NOMO-1 treated with DMSO at 0.1 percent for 48 hours (cell line): ENCODE measurements around the gene RNASEH2B.
A peak's percentile ranks its signal among the peaks of the same experiment; 100 is the strongest.

Experiments
- DNase-seq: peaks from one replicate; lab custom pipeline; 2025; ENCODE audit not compliant: unreplicated experiment; lab: John Stamatoyannopoulos, UW

Gene RNASEH2B

GRCh38 chr13:50905256-50905655 is 4.3 kb upstream of the RNASEH2B start:
- no peak for DNase-seq

- no peak for DNase-seq
These were observed 1.8 kb upstream of the RNASEH2B start for GRCh38 chr13:50907781-50908180.

GRCh38 chr13:50908371-50908770 is 1.2 kb upstream of the RNASEH2B start:
- DNase-seq, result no peak

- peak; percentile 49 for DNase-seq
These were observed 854 bp downstream of the RNASEH2B start for GRCh38 chr13:50910485-50910805.

GRCh38 chr13:50911081-50911631 is 1.6 kb downstream of the RNASEH2B start:
- peak; percentile 72 for DNase-seq

- peak; percentile 98 for DNase-seq
These were observed 2.6 kb downstream of the RNASEH2B start for GRCh38 chr13:50911937-50912795.

- no peak for DNase-seq
These were observed 3.3 kb downstream of the RNASEH2B start for GRCh38 chr13:50912851-50913250.

- DNase-seq, result peak; percentile 12
These were observed 4.6 kb downstream of the RNASEH2B start for GRCh38 chr13:50914176-50914700.

GRCh38 chr13:50914848-50915247 is 5.3 kb downstream of the RNASEH2B start:
- no peak for DNase-seq

- peak; percentile 37 for DNase-seq
These were observed 6.0 kb downstream of the RNASEH2B start for GRCh38 chr13:50915565-50915964.

- peak; percentile 84 for DNase-seq
These were observed 7.2 kb downstream of the RNASEH2B start for GRCh38 chr13:50916701-50917184.

- DNase-seq, result no peak
These were observed 8.0 kb downstream of the RNASEH2B start for GRCh38 chr13:50917572-50917971.

GRCh38 chr13:50918567-50918966 is 9.0 kb downstream of the RNASEH2B start:
- DNase-seq, result no peak

GRCh38 chr13:50919277-50919676 is 9.7 kb downstream of the RNASEH2B start:
- peak; percentile 15 for DNase-seq

GRCh38 chr13:50921706-50922105 is 12.1 kb downstream of the RNASEH2B start:
- no peak for DNase-seq

GRCh38 chr13:50923272-50923671 is 13.7 kb downstream of the RNASEH2B start:
- DNase-seq, result no peak

- no peak for DNase-seq
These were observed 14.4 kb downstream of the RNASEH2B start for GRCh38 chr13:50924025-50924424.

- peak; percentile 16 for DNase-seq
These were observed 18.1 kb downstream of the RNASEH2B start for GRCh38 chr13:50927701-50928100.

GRCh38 chr13:50928102-50928501 is 18.5 kb downstream of the RNASEH2B start:
- no peak for DNase-seq

GRCh38 chr13:50928659-50929462 is 19.3 kb downstream of the RNASEH2B start:
- no peak for DNase-seq

GRCh38 chr13:50932091-50932490 is 22.5 kb downstream of the RNASEH2B start:
- no peak for DNase-seq
